Fibroblast of skin of right quadriceps (primary cell): ENCODE measurements around the gene TMEM213.
"Not testable (repeated sequence)": the region's sequence is repeated elsewhere in the genome, so short reads cannot be mapped to it uniquely, and the experiment has no call there.

Experiments used
- DNase-seq: peaks from one replicate; pipeline ENCODE4 v3.0.0-alpha.2; 2013

TMEM213 gene

GRCh38 chr7:138798836-138799235, 1.0 kb downstream of the TMEM213 start:
- DNase-seq: no peak

GRCh38 chr7:138799336-138800000, 1.7 kb downstream of the TMEM213 start:
- DNase-seq: no peak

GRCh38 chr7:138801256-138801655, 3.5 kb downstream of the TMEM213 start:
- DNase-seq: no peak

GRCh38 chr7:138802706-138803105, 4.9 kb downstream of the TMEM213 start:
- DNase-seq: no peak

GRCh38 chr7:138804618-138805017, 6.8 kb downstream of the TMEM213 start:
- DNase-seq: no peak

GRCh38 chr7:138809346-138809745, 11.6 kb downstream of the TMEM213 start:
- no peak for DNase-seq

- not testable (repeated sequence) for DNase-seq
Measured at GRCh38 chr7:138811327-138811726, 13.5 kb downstream of the TMEM213 start.

- no peak for DNase-seq
Measured at GRCh38 chr7:138813945-138814344, 16.2 kb downstream of the TMEM213 start.

- DNase-seq: no peak
Measured at GRCh38 chr7:138814816-138815332, 17.1 kb downstream of the TMEM213 start.

- no peak for DNase-seq
Measured at GRCh38 chr7:138816650-138817049, 18.9 kb downstream of the TMEM213 start.

- no peak for DNase-seq
Measured at GRCh38 chr7:138819625-138820024, 21.8 kb downstream of the TMEM213 start.

GRCh38 chr7:138821912-138822311, 24.1 kb downstream of the TMEM213 start:
- DNase-seq: no peak

- no peak for DNase-seq
Measured at GRCh38 chr7:138822867-138823535, 25.2 kb downstream of the TMEM213 start.

GRCh38 chr7:138825049-138825721, 27.4 kb downstream of the TMEM213 start:
- DNase-seq: no peak

GRCh38 chr7:138828302-138828701, 30.5 kb downstream of the TMEM213 start:
- no peak for DNase-seq

- DNase-seq: no peak
Measured at GRCh38 chr7:138829335-138829734, 31.5 kb downstream of the TMEM213 start.

GRCh38 chr7:138832966-138833365, 35.2 kb downstream of the TMEM213 start:
- no peak for DNase-seq

GRCh38 chr7:138833596-138833995, 35.8 kb downstream of the TMEM213 start:
- no peak for DNase-seq

GRCh38 chr7:138834583-138834982, 36.8 kb downstream of the TMEM213 start:
- DNase-seq: no peak

GRCh38 chr7:138835087-138835486, 37.3 kb downstream of the TMEM213 start:
- no peak for DNase-seq

GRCh38 chr7:138837627-138838026, 39.8 kb downstream of the TMEM213 start:
- DNase-seq: no peak

GRCh38 chr7:138838166-138838565, 40.4 kb downstream of the TMEM213 start:
- DNase-seq: no peak

GRCh38 chr7:138842111-138842510, 44.3 kb downstream of the TMEM213 start:
- peak; percentile 68 for DNase-seq
